GM12873 (cell line): Measurements from ENCODE around the gene NARS2.

Source experiments
- TF ChIP-seq, protein P1 (sequence below): IDR thresholded peaks from 2 replicates; pipeline ENCODE4 v1.5.1; 2012; ENCODE audit warnings: low read depth, mild to moderate bottlenecking, moderate library complexity, low read length, control low read depth; ENCODE audit not compliant: insufficient read depth; ENCODE audit errors: missing control alignments

NARS2 gene

DNA sequence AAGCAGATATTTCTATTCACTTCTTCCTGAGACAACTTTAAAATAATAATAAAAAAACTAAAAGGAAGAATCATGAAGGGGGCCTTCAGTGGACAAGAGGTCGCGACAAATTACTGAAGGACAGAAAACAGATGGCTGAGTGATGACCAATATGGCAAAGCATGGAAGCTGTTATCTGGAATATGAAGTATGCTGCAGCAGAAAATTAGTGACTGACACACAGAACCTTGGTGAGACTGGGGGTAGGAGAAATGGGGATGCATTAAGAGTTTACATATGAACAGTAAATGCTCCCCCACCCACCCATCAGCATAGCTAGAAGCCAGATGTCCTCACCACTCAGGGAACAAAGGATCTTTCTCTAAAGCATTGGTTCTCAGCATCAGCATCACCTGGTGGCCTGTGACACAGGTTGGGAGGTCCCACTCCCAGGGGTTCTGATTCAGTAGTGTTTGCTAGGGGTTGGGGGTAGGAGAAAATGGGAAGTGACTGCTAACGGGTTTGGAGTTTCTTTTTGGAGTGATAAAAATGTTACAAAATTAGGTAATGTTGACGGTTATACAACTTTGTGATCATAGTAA is 59.7 kb downstream of the NARS2 start:
- TF ChIP-seq, protein P1, sequence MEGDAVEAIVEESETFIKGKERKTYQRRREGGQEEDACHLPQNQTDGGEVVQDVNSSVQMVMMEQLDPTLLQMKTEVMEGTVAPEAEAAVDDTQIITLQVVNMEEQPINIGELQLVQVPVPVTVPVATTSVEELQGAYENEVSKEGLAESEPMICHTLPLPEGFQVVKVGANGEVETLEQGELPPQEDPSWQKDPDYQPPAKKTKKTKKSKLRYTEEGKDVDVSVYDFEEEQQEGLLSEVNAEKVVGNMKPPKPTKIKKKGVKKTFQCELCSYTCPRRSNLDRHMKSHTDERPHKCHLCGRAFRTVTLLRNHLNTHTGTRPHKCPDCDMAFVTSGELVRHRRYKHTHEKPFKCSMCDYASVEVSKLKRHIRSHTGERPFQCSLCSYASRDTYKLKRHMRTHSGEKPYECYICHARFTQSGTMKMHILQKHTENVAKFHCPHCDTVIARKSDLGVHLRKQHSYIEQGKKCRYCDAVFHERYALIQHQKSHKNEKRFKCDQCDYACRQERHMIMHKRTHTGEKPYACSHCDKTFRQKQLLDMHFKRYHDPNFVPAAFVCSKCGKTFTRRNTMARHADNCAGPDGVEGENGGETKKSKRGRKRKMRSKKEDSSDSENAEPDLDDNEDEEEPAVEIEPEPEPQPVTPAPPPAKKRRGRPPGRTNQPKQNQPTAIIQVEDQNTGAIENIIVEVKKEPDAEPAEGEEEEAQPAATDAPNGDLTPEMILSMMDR, result no peak

GRCh38 chr11:78510597-78510996 is 64.1 kb downstream of the NARS2 start:
- TF ChIP-seq, protein P1, result no peak

- TF ChIP-seq, protein P1, result no peak
Measured at GRCh38 chr11:78510025-78510596, 64.6 kb downstream of the NARS2 start.

DNA sequence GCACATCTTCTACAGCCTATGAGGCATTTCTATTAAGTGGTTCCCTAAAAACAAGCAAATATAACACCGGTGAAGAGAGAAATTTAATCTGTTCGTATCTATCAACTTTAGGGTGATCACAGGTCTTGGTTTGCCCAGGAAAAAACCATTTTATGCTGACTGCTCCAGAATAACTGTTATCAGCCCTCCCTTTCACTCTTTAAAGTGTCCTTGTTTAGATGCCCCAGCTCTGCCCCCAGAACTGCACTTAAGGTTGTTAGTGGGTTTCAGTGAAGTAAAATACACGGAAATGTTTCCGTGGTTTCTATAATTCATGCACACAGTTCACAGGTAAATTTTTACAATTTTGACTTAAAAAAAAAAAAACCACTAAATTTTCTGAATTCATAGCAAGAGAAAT is 70.0 kb downstream of the NARS2 start:
- TF ChIP-seq, protein P1, result no peak

DNA sequence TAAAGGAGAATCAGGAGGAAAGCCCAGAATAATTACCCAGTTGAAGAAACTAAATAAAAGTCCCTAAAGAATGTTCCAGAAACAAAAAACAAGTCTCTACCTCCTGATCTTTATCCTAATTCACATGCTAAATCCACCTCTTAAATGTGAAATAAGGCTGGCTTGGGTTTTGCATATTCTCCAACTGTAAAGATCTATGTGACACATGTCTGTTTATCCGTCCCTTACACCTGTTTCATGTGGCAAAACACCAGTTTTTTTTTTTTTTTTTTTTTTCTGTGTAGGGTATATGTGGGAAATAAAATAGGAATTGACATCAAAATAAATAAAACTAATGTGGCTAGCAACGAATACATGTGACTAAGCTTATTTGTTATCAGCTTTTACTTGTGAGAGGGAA is 70.5 kb downstream of the NARS2 start:
- TF ChIP-seq, protein P1, result no peak

- TF ChIP-seq, protein P1, result no peak
Measured at GRCh38 chr11:78499971-78500370, 74.7 kb downstream of the NARS2 start.

GRCh38 chr11:78497293-78497692 is 77.4 kb downstream of the NARS2 start:
- TF ChIP-seq, protein P1, result no peak
